ENCODE measurements around the gene NRP2. TPM values are rescaled to one million over a fixed set of nuclear protein-coding genes. Genes with fewer than 3 reads are reported as not detected.

The NRP2 gene
- total RNA-seq, 1 donor from 2014 or later: 43.3 TPM

DNA sequence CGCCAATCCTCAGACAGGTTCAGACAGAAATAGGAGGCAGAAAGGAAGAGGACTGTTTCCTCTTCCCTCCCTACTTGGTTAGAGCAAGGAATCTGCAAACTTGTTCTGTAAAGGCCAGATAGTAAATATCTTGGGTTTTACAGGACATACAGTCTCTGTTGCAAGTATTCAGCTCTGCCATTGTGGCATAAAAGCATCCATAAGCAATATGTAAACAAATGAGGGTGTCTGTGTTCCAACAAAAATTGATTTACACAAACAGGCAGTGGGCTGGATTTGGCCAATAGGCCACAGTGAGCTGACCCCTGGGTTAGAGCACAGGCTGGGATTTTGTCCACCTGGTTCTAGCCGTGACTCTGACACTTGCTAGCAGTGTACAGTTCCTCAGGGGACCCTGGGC is 89.4 kb downstream of the NRP2 start:
- DNase-seq (ENCODE audit: low read depth, low spot score): no peak

DNA sequence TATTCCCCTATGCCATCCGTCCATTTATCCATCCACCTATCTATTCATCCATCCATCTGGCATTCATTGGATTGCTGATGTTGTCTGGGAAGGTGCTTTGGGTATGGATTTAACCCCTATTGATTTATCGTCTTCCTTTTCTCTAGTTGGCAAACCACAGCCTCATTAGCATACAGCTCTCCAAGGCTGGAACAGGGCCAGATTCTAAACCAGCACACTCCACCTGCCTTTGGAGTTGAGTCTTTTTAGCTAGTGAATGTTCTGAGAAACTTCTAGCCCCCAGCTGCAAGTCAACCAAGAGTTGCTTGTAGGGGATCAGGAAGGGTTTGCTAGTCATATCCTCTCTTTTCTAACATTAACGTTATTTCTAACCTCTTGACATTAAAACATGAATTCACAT is 90.7 kb downstream of the NRP2 start:
- DNase-seq (ENCODE audit: low read depth, low spot score): no peak

- DNase-seq (ENCODE audit: low read depth, low spot score): no peak
These were observed 91.7 kb downstream of the NRP2 start for GRCh38 chr2:205773989-205774388.

GRCh38 chr2:205775097-205775877 is 93.0 kb downstream of the NRP2 start:
- peak; percentile 36 for DNase-seq (ENCODE audit: low read depth, low spot score)

- no peak for DNase-seq (ENCODE audit: low read depth, low spot score)
These were observed 93.8 kb downstream of the NRP2 start for GRCh38 chr2:205776139-205776538.

GRCh38 chr2:205776720-205777119 is 94.4 kb downstream of the NRP2 start:
- DNase-seq (ENCODE audit: low read depth, low spot score): no peak

DNA sequence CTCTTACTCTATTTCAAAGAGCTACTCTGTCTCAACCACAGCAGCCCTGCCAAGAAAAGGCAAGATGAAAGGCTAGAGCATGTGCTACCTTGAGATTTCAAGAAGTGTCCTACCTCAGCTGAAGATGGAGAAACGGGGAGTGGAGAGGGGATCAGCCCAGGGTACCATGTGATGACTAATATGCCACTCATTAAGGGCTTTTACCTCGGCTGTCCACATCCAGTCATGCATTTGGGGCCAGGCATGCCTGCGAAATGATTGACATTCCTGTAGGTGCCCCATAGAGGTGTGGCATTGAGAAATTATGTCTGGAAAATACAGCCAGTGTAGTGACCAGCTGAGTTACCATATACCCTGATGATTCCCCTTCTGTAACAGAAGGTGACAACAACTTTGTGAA is 96.1 kb downstream of the NRP2 start:
- no peak for DNase-seq (ENCODE audit: low read depth, low spot score)

- DNase-seq (ENCODE audit: low read depth, low spot score): no peak
These were observed 98.3 kb downstream of the NRP2 start for GRCh38 chr2:205780645-205781044.

- DNase-seq (ENCODE audit: low read depth, low spot score): no peak
These were observed 99.1 kb downstream of the NRP2 start for GRCh38 chr2:205781244-205781931.

DNA sequence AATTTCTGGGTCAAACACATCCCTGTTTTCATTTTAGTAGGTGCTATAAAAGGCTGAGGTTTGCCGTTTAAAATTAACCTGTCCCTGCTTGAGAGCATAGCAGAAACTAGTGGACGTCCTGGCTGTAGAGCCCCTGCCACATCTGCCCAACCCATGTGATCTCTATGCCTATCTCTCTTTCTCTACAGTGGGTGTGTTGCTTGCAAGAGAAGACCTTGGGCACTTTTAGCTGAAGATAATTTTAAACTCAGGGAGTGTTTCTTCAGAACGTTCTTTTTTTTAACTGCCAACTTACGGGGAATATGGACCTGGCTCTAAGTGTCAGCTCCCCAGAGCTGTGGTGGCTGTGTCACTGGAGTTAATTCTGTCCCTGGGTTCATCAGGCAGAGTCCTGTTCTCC is 100.6 kb downstream of the NRP2 start:
- no peak for DNase-seq (ENCODE audit: low read depth, low spot score)

DNA sequence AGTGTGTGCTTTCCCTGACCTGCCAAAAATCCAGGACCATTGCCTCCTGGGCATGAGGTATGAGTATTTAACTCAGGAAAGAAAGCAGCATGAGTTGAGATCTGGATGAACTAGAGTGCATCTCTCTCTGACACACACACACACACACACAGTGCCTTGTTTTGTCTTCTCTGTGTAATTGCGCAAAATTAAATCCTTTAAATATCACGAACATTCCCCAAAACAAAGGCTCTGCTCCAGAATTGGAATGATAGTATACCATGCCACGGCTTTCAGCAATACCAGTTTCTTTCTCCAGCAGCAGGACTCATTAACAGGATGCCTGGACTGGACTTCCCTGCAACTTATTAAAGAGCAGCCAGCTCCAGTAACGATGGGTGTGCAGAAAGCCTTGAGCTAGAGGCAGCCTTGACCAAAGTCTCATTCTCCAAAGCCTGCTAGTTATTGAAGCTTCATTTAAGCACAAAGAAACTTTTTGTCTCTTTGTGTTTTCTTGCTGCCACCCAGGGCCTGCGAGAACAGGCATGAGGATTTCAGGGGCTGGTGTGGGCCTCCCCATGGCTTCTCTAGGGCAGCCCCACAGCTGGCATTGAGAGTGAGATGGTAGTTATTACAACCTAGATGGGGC is 101.7 kb downstream of the NRP2 start:
- no peak for DNase-seq (ENCODE audit: low read depth, low spot score)

DNA sequence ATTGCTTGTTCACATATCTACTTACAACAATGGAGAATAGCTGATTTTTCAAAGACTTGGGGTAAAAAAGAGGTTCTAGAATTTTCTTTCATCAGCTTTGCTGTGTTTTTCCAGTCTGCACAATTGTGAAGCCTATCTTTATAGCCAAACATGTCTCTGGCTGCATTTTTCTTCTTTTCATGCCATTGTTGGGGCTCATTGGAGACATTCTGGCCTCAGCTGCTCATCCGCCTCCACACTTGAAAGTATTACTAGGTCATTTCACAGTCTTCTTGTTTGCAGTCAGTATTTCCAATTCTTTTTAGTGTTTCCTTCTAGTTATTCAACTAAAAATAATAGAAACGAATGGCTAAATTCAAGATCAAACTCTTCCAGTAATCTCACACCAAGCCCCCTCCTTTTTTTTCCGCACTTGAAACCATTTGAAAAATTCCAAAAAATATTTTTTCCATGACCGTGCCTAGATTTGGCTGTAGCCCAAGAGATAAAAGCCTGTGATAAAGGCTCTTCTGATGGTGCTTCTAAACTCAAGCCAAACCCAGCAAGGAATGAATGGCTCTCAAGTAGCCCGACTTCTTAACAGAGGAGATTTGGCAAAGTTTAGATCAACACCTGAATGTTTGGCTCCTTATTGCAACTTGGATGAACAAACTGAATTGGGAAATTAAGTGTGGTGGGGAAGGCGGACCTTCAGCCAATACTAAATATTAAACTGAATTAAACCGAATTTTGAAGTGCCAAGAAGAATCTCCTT is 103.4 kb downstream of the NRP2 start:
- DNase-seq (ENCODE audit: low read depth, low spot score): no peak

DNA sequence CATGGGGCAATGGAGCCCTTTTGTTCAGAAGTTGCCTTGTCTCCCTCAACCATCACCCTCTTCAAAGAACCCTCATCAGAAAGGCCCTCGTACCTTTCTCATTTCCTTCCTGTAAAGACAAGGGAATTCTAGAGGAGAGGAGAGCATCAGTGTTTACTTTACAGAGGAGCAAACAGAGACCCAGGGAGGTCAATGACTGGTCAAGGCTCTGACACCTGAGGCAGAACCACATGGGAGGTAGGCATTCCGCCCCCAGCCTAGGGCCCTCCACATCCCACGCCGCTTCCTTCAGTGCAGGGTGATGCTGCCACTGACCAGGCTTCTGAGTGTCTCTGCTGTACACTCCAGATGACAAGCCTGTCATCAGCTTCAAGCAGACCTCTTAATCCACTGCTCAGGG is 104.7 kb downstream of the NRP2 start:
- no peak for DNase-seq (ENCODE audit: low read depth, low spot score)

- DNase-seq (ENCODE audit: low read depth, low spot score): no peak
These were observed 105.5 kb downstream of the NRP2 start for GRCh38 chr2:205787761-205788160.

DNA sequence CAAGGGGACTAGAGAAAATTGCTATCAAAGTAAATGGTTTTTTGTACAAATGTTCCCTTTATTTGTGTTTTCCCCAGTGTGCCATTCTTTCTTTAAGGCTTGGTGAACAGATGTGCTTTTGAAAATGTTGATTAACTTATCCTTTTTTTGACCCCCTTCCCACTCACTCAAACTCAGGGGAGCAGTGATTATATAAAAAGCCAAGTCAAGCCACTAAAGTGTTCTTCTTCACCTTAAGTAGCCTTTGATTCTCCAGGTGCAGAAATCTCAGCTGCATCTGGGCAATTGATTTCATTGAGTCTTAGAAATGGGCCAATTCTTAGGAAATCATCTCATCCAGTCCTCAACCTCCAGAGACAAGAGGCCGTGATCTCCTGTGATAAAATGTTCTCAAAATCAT is 107.6 kb downstream of the NRP2 start:
- DNase-seq (ENCODE audit: low read depth, low spot score): no peak

DNA sequence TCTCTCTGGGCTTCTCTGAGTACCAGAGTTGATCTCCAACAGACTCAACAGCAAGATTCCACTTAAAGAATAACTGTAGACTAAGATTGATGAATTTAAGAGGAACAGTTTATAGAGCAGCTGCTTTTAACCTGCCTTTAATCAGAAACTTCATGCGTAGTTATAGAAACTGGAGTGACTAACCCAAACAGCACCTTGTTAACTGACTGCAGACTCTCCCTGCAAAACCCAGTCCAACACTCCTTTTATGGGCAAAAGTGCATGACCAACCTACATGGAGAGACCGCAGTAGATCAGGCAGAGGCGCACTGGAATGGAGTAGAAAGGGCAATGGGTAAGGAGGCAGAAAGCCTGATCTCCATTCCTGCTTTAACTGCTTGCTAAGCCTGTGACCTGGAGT is 110.6 kb downstream of the NRP2 start:
- DNase-seq (ENCODE audit: low read depth, low spot score): no peak

- no peak for DNase-seq (ENCODE audit: low read depth, low spot score)
These were observed 114.6 kb downstream of the NRP2 start for GRCh38 chr2:205796805-205797313.

GRCh38 chr2:205797866-205798265 is 115.6 kb downstream of the NRP2 start:
- DNase-seq (ENCODE audit: low read depth, low spot score): no peak

DNA sequence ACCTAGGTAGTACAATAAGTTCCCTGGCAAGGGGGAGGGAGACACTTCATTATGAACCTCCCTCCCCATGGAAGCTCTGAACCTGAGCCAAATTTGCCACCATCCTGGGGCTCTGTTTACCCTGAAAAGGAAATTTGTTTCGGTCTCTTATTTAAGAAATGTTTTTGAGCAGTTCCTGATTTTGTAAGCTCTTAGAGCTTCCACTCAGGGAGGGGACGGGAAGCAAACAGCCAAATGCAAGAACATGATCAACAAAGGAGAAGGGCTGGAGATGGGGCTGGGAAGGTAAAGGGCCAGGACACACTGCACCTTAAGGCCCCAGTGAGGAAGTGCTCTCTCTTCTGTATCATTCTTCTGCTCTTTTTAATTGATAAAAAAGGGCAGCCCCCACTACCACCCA is 117.9 kb downstream of the NRP2 start:
- no peak for DNase-seq (ENCODE audit: low read depth, low spot score)

- peak; percentile 84 for DNase-seq (ENCODE audit: low read depth, low spot score)
These were observed 118.5 kb downstream of the NRP2 start for GRCh38 chr2:205800773-205801172.

GRCh38 chr2:205802065-205802464 is 119.8 kb downstream of the NRP2 start:
- no peak for DNase-seq (ENCODE audit: low read depth, low spot score)

GRCh38 chr2:205802941-205803340 is 120.6 kb downstream of the NRP2 start:
- no peak for DNase-seq (ENCODE audit: low read depth, low spot score)

Measured in pulmonary artery endothelial cell (primary cell).